K562 treated with DMSO at 1 percent for 48 hours (cell line): ENCODE measurements around the gene KDM4F. TPM values are rescaled to one million over a fixed set of nuclear protein-coding genes. Genes with fewer than 3 reads are reported as not detected.

Experiments used
- total RNA-seq: library from RNA; unstranded; fragments of 300-600 nt; gene quantifications from 2 replicates; pipeline ENCODE4 v1.2.3, GENCODE V29; 2022; ENCODE audit warnings: low replicate concordance; ENCODE audit errors: extremely low read depth

The KDM4F gene
- total RNA-seq = not detected in 2 replicates

DNA sequence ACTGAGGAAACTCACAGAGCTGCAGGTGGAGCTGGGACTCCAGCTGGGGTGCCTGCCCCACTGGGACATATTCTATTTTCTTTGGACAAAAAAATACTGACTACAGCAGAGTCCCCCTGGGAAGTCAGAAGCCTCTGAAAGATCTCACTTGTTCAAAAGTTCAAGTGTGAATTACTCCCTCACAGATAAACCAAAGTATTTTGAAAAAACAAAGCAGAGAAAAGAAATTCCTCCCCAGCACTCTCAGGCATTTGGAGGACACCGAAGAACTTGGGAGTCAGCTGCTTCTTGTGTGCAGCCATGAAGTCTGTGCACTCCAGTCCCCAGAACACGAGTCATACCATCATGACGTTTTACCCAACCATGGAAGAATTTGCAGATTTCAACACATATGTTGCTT lies at the start of gene KDM4F:
Gene KDM4F (plus strand): TSS at position 301 of the 400 bp plus-strand sequence.

DNA sequence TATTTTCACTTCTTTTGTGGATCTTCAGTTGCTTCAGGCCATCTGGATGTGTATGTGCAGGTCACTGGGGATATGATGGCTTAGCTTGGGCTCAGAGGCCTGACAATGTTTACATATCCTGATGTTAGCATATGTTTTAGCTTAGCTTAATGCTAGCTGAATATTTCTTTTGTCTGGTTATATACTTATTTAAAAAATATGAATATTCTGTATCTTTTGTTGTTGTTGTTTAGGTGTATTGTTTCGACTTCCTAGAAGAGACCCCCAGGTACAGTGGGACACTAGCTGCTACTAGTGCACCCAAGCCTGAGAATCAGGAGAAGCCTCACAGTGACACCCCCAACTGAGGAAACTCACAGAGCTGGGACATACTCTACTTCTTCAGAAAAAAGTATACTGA lies 24.3 kb upstream of the KDM4F start, which contains the start of gene KDM4E:
Gene KDM4E (plus strand): TSS at position 301 of the 400 bp plus-strand sequence. CDS start 300 bp downstream, outside the sequence.

GRCh38 chr11:95066716-95067038 lies 17.5 kb downstream of the KDM4F start, which contains the start of gene SRSF8:
Gene SRSF8 (plus strand): TSS chr11:95066919. CDS start chr11:95067227, 308 bp downstream.

DNA sequence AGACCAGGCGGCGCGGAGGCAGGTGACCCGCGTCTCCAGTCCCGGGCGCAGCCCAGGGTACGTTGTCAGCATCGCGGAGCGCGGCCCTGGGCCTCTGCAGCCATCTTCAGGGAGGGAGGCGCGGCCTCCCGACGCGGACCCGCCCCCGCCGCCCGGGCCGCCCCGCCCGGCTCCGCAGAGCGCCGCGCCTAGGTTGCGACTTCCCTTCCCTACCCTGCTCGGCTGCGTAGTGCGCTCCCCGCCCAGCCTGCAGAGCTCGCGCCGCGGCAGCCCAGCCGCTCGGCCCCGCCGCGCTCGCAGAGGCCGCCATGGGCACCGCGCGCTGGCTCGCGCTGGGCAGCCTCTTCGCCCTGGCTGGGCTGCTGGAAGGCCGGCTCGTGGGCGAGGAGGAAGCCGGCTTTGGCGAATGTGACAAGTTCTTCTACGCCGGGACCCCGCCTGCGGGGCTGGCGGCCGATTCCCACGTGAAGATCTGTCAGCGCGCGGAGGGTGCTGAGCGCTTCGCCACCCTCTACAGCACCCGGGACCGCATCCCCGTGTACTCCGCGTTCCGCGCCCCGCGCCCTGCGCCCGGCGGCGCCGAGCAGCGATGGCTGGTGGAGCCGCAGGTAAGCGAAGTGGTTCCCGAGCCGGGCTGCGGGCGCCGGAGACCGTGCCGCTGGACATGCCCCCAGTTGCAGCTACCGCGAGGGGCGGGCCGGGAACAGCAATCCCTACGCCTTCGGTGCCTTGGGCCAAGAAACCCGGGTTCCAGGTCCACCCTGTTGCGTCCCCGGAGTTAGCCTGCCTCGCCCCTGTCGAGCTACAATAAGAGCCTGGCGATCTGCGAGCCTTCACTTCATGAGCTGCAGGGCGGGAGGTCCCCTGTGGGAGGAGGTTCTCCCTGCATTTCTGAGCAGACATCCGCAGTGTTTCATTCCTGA lies 40.7 kb downstream of the KDM4F start, which contains the start of gene ENDOD1:
Gene ENDOD1 (plus strand): TSS at position 227 of the 923 bp plus-strand sequence. CDS start 82 bp downstream, at position 309.

Other genes with a start within 250 kb of the KDM4F start
- not detected in 2 replicates for gene CWC15, start 75.9 kb upstream of the KDM4F start, total RNA-seq
- gene KDM4D, start 75.7 kb upstream of the KDM4F start, total RNA-seq = not detected in 2 replicates
- gene KDM4E, start 24.2 kb upstream of the KDM4F start, total RNA-seq = not detected in 2 replicates
- not detected in 2 replicates for gene SRSF8, start 17.5 kb downstream of the KDM4F start, total RNA-seq
- not detected in 2 replicates for gene ENDOD1, start 40.4 kb downstream of the KDM4F start, total RNA-seq
- not detected in 2 replicates for gene SESN3, start 181.8 kb downstream of the KDM4F start, total RNA-seq